IPS DF 19.7 (cell line): ENCODE results near the gene RNASE11.
"Not testable (repeated sequence)": the region's sequence is repeated elsewhere in the genome, so short reads cannot be mapped to it uniquely, and the experiment has no call there.

Experiments
- DNase-seq: peaks from one replicate; pipeline ENCODE4 v3.0.0-alpha.2; 2013; ENCODE audit warnings: low read depth, low spot score

Gene RNASE11

GRCh38 chr14:20580242-20580641 lies 7.6 kb downstream of the RNASE11 start:
- no peak for DNase-seq

GRCh38 chr14:20578784-20579502 lies 8.9 kb downstream of the RNASE11 start:
- no peak for DNase-seq

- peak; percentile 87 for DNase-seq
Observed at GRCh38 chr14:20578325-20578724, 9.5 kb downstream of the RNASE11 start.

- DNase-seq = peak; percentile 40
Observed at GRCh38 chr14:20572382-20572990, 15.3 kb downstream of the RNASE11 start.

- DNase-seq = not testable (repeated sequence)
Observed at GRCh38 chr14:20570720-20571119, 17.1 kb downstream of the RNASE11 start.

GRCh38 chr14:20569865-20570264 lies 17.9 kb downstream of the RNASE11 start:
- DNase-seq = not testable (repeated sequence)

GRCh38 chr14:20569066-20569465 lies 18.7 kb downstream of the RNASE11 start:
- no peak for DNase-seq

GRCh38 chr14:20568393-20568792 lies 19.4 kb downstream of the RNASE11 start:
- no peak for DNase-seq

- not testable (repeated sequence) for DNase-seq
Observed at GRCh38 chr14:20567199-20567598, 20.6 kb downstream of the RNASE11 start.

GRCh38 chr14:20564501-20564997 lies 23.3 kb downstream of the RNASE11 start:
- DNase-seq = no peak

- no peak for DNase-seq
Observed at GRCh38 chr14:20563971-20564370, 23.8 kb downstream of the RNASE11 start.

- no peak for DNase-seq
Observed at GRCh38 chr14:20560961-20561360, 26.8 kb downstream of the RNASE11 start, which contains the start of gene RNASE9. Gene RNASE9, minus strand, starts transcription at chr14:20561047.

GRCh38 chr14:20559461-20559904 lies 28.3 kb downstream of the RNASE11 start:
- DNase-seq = peak; percentile 73

- DNase-seq = no peak
Observed at GRCh38 chr14:20557212-20557542, 30.6 kb downstream of the RNASE11 start.

GRCh38 chr14:20556500-20557211 lies 31.1 kb downstream of the RNASE11 start:
- no peak for DNase-seq

- DNase-seq = no peak
Observed at GRCh38 chr14:20555845-20556244, 32.0 kb downstream of the RNASE11 start.

GRCh38 chr14:20553024-20553423 lies 34.8 kb downstream of the RNASE11 start:
- DNase-seq = no peak

- DNase-seq = no peak
Observed at GRCh38 chr14:20551606-20552005, 36.2 kb downstream of the RNASE11 start.

GRCh38 chr14:20550926-20551325 lies 36.9 kb downstream of the RNASE11 start:
- DNase-seq = no peak

GRCh38 chr14:20548414-20549158 lies 39.2 kb downstream of the RNASE11 start:
- no peak for DNase-seq

- DNase-seq = no peak
Observed at GRCh38 chr14:20546877-20547276, 40.9 kb downstream of the RNASE11 start.

- no peak for DNase-seq
Observed at GRCh38 chr14:20539906-20540305, 47.9 kb downstream of the RNASE11 start.
